Stimulated activated CD8-positive, alpha-beta memory T cell treated with anti-CD3 and anti-CD28 coated beads, Interleukin-4, amount 100 ng/mL, for 24 hours (primary cell): ENCODE measurements around the gene MLPH.

ENCODE experiments used
- DNase-seq: peaks from one replicate; pipeline ENCODE4 v3.0.0-alpha.2; 2020; ENCODE audit warnings: low read depth

Gene MLPH, protein sequence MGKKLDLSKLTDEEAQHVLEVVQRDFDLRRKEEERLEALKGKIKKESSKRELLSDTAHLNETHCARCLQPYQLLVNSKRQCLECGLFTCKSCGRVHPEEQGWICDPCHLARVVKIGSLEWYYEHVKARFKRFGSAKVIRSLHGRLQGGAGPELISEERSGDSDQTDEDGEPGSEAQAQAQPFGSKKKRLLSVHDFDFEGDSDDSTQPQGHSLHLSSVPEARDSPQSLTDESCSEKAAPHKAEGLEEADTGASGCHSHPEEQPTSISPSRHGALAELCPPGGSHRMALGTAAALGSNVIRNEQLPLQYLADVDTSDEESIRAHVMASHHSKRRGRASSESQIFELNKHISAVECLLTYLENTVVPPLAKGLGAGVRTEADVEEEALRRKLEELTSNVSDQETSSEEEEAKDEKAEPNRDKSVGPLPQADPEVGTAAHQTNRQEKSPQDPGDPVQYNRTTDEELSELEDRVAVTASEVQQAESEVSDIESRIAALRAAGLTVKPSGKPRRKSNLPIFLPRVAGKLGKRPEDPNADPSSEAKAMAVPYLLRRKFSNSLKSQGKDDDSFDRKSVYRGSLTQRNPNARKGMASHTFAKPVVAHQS

GRCh38 chr2:237486819-237487448 is at the start of gene MLPH:
MLPH (plus strand) TSS chr2:237487251; CDS start chr2:237493427, 6,176 bp downstream.
- no peak for DNase-seq

- no peak for DNase-seq
Measured at GRCh38 chr2:237437566-237437965, 49.5 kb upstream of the MLPH start.

- no peak for DNase-seq
Measured at GRCh38 chr2:237438080-237438940, 48.7 kb upstream of the MLPH start.

DNA sequence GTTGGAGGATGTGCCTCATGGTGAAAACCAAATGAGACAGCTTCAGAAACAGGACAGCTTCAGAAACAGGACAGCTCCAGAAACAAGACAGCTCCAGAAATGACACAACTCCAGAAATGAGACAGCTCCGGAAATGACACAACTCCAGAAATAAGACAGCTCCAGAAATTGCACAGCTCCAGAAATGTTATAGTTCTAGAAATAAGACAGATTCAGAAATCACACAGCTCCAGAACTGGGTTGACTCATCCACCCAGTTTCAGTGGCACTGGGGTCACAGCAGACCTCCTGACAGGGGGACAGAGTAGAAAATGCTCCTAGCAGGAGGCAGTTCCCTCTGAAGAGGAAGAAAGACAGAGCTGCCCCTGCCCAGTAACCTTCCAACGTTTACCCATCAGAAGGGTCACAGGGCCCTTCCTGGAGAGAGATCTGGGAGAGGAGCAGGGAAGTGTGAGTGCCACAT is 46.2 kb upstream of the MLPH start:
- peak; percentile 13 for DNase-seq

- DNase-seq, result no peak
Measured at GRCh38 chr2:237441605-237442274, 45.3 kb upstream of the MLPH start.

- DNase-seq, result no peak
Measured at GRCh38 chr2:237444071-237444470, 43.0 kb upstream of the MLPH start.

DNA sequence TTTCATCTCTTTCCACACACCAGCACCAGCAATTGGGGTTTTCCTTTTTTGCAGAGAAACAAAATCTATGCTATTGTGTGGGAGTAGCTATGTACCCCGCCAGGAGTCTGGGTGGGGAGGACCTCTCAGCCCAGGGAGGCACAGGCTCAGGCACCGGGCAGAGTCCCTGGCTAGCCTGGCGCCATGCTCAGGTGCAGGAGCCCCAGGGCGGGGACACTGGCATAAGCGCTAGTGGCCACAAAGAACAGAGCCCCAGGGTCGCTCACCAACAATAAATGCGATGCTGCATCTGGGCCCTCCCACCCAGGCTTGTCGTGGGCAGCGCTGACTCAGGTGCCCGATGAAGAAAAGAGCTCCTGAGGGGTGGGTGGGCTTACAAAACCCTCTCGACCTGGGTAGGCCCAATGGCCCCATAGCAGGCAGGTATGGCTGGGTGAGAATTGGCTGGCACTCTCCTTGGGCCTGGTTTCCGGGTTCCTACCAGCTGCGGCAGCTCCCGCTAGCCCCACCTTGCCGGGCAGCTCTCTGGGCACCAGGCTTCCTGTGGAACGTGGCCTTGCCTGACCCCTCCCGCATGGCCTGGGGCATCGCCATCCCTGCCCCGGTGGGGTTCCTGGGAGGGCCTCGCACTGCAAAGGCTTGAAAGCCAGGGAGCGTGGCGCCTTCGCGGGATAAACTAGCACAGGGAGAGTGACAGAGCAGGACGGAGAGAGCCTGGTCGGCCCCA is 41.3 kb upstream of the MLPH start:
- no peak for DNase-seq

DNA sequence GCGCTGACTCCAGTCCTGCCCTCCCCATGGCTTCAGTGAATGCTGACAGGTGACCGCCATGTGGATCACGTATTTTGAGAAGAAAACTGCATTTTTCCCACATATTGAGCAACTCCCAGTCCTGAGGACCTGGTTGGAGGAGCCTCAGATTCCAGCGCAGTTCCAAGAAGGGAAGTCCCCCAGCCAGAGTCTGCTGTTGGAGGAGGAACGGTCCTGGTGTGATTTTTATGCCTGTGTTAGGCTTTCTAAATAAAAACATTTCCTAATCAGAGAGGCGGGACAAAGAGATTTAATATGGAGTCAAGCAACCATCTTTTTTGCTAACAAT is 40.7 kb upstream of the MLPH start:
- no peak for DNase-seq

DNA sequence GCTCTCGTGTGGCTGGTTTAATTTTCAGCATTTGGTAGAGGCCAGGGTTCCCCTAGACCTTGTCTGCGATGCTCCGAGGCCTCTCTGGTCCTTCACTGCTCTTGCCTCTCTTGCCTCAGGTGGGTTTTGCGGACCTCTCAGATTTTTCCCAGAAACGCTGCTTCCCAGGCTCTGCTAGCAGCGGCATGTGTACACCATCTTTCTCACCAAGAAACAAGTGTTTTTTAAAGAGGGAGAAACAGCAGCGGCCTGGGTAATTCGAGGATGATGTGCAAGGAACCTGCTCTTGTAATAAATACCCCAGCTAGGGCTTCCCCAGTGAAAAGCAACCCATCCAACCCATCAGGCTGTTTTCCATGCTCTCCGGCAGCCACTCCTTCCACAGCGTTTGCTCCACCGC is 39.6 kb upstream of the MLPH start:
- DNase-seq, result no peak

DNA sequence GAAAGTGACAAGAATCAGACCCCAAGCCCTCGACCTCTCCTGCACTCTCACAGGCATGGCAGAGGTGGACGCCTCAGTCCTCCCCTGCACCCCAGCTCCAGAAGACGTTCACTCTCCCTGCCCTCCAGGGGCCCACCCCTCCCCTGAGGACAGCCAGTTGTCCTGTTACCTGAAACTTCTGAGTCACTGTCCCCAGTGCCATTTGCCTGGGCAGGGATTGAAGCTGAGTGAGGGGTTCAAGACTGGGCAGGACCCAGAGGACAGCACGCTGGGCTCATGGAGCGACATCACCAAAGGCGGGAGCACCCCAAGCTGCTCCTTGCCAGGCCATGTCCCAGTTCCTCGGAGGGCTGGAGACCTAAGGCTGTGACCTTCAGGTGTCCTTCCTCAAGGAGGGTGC is 38.9 kb upstream of the MLPH start:
- DNase-seq, result no peak

DNA sequence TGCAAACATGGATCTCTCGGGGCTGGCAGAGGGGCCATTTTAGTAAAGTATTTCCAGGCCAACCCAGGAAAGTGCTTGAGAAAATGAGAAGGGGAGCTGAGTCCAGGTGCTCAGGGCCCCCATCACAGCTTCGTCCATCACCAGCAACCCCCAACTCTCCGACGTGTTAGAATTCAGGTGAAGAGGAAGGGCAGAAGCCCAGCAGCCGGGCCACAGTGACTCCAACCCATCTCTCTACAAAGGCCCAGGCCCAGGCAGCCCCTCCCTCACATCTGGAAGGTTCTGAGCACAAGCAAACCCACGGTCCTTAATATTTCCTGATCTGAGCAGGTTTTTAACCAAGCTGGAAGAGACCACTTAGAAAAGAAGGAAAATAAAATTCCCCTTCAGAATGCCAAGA is 38.4 kb upstream of the MLPH start:
- no peak for DNase-seq

GRCh38 chr2:237449193-237449881 is 37.7 kb upstream of the MLPH start:
- DNase-seq, result no peak

GRCh38 chr2:237450108-237450507 is 36.9 kb upstream of the MLPH start:
- no peak for DNase-seq

DNA sequence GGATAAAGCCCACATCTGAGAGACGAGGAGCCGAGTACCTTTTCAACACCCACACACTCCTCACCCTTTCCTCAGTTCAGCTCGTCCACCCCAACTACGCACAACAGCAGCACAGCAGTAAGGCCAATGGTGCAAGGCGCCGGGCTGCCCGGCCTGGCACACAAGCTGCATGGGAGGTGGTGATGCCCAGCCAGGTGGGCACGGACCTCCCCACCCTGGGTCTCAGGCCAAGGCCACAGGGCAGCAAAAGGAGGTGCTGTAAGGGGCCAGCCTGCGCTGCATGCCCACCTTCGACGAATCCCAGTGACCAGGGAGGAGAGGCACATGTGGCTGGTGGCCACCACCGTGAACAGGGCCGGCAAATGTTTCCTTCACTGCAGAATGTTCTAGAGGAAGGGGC is 36.5 kb upstream of the MLPH start:
- no peak for DNase-seq

- no peak for DNase-seq
Measured at GRCh38 chr2:237451643-237452469, 35.2 kb upstream of the MLPH start.

GRCh38 chr2:237452861-237453260 is 34.2 kb upstream of the MLPH start:
- no peak for DNase-seq

- no peak for DNase-seq
Measured at GRCh38 chr2:237453671-237454070, 33.4 kb upstream of the MLPH start.

GRCh38 chr2:237455764-237456163 is 31.3 kb upstream of the MLPH start:
- DNase-seq, result no peak

DNA sequence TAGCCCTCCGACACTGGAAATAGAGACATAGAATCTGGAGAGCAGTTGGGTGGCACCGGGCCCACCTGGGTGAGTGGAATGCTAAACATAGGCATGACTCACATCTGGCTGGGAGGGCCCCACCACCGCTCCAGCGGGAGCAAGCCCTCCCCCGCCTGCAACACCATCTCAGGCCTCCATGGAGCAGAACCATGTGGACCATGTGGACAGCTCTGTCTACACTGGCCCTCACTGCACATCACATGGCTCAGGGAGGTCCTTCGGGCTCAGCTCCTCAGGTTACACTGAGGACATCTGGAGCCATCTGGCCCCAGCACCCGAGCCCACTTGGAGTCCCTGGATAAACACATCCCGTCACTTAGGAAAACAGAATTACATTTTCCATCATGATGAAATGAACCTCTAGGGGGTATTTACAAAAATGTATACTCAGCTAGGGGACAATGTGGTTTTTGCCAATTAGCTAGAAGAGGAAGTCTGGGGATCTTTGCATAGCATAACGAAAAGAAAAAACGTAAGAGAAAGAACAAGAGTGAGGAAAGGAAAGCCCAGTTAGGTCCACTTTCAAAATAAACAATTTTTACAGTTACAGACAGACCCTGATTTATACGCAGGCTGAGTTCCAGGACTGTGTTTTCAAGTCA is 30.7 kb upstream of the MLPH start:
- DNase-seq, result no peak
